ENCODE data around the gene OR10H2. TPM values are rescaled to one million over a fixed set of nuclear protein-coding genes. Genes with fewer than 3 reads are reported as not detected.
"Not testable (repeated sequence)": the region's sequence is repeated elsewhere in the genome, so short reads cannot be mapped to it uniquely, and the experiment has no call there.

The OR10H2 gene
- total and polyA plus RNA-seq, 7 donors = not detected

DNA sequence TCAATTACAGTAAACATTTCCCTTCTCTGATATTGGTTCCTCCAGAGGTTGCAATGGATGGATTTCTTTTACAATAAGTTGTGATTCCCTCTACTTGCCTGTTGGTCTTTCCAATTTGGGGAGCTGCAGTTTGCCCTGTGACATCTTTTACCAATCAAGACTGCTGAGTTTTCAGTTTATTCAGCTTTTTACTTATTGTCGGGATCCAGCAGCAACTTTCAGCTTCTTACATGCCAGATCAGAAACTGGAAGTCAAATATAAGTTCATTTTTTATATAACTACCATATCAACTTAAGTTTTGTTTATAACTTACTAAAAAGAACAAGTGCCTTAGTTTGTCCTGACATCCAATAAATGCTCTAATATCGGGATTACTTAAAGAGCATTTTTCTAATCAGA lies 20.4 kb downstream of the OR10H2 start:
- Histone ChIP-seq H3K9me3 (no peaks in the 10 kb centered on the region), H3K27ac (no peak overlapping the region), H3K36me3 (ENCODE audit: insufficient read depth in 1 of 2, low read depth in 1 of 2) (no peaks in the 10 kb centered on the region), H3K27me3 (ENCODE audit: insufficient read depth in 3 of 3, low read length in 2 of 3) (peaks cover 0 to 3% (median 2%) of the 10 kb centered on the region in 3 donors), H3K4me3 (no peak overlapping the region), H3K4me1 (no peaks in the 10 kb centered on the region)
- 76 to 86% (median 79%) methylated on average over 2 of the region's 2 CpGs for WGBS, 3 donors
- intact Hi-C loops (cut with DNase I) = no loop called here
- TF ChIP-seq CTCF (IDR thresholded peaks at IDR 0.05) = no peak
- no peak for DNase-seq
- no peak for ATAC-seq

GRCh38 chr19:15758379-15758778 lies 30.6 kb downstream of the OR10H2 start:
- H3K4me1 ChIP-seq = no peaks in the 10 kb centered on the region
- H3K36me3 ChIP-seq (ENCODE audit: insufficient read depth in 1 of 2, low read depth in 1 of 2) = no peaks in the 10 kb centered on the region
- DNase-seq (no peak), ATAC-seq (no peak)
- 55 to 76% (median 59%) methylated on average over 2 of the region's 2 CpGs for WGBS, 3 donors
- intact Hi-C loops (cut with DNase I) = no loop called here
- no peaks in the 10 kb centered on the region for H3K9me3 ChIP-seq
- TF ChIP-seq CTCF (IDR thresholded peaks at IDR 0.05) = no peak
- no peak overlapping the region for H3K27ac ChIP-seq
- H3K4me3 ChIP-seq = no peak overlapping the region
- peaks cover 0 to 6% (median 3%) of the 10 kb centered on the region in 3 donors for H3K27me3 ChIP-seq (ENCODE audit: insufficient read depth in 3 of 3, low read length in 2 of 3)

DNA sequence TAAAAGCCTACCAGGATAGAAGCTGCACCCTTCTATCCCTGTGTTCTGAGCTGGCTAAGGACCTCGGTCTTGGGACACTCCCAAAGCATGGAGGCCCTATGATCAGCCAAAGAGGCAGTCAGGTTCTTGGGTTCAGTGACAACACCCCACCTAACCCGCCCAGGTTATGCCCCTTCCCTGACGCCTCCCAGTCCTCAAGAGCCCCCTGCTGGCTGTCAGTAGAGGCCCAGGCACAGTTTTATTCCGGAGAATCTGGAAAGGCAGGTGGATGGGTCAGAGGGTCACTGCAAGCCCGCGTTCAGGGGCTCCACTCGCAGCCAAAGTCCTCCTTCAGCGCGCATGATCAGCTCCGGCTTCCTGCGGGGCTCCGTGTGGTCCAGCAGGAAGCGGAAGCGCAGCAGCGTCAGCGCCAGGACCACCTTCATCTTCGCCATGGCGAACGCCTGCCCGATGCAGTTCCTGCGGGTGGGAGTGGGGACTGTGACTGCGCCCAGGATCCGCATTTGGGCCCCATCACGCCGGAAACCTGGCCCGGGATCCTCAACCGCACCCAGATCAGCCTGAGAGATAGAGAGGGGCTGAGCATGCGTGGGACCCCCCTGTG lies 32.2 kb downstream of the OR10H2 start:
- ATAC-seq = no peak
- WGBS, 3 donors = 34 to 40% (median 37%) methylated on average over 28 of the region's 28 CpGs
- H3K27ac ChIP-seq = no peak overlapping the region
- no peak overlapping the region for H3K4me3 ChIP-seq
- no peak for DNase-seq
- H3K9me3 ChIP-seq = no peaks in the 10 kb centered on the region
- H3K4me1 ChIP-seq = no peaks in the 10 kb centered on the region
- H3K27me3 ChIP-seq (ENCODE audit: insufficient read depth in 3 of 3, low read length in 2 of 3) = peaks cover 0 to 6% (median 3%) of the 10 kb centered on the region in 3 donors
- intact Hi-C loops (cut with DNase I) = no loop called here
- no peaks in the 10 kb centered on the region for H3K36me3 ChIP-seq (ENCODE audit: insufficient read depth in 1 of 2, low read depth in 1 of 2)
- no peak for TF ChIP-seq CTCF (IDR thresholded peaks at IDR 0.05)

GRCh38 chr19:15769586-15769985 lies 41.8 kb downstream of the OR10H2 start:
- TF ChIP-seq CTCF (IDR thresholded peaks at IDR 0.05) = no peak
- DNase-seq = no peak
- 18 to 37% (median 31%) methylated on average over 6 of the region's 6 CpGs for WGBS, 3 donors
- no peak overlapping the region for H3K27ac ChIP-seq
- H3K36me3 ChIP-seq (ENCODE audit: insufficient read depth in 1 of 2, low read depth in 1 of 2) = no peaks in the 10 kb centered on the region
- no peak overlapping the region for H3K4me3 ChIP-seq
- no peak for ATAC-seq
- H3K4me1 ChIP-seq = no peaks in the 10 kb centered on the region
- no peaks in the 10 kb centered on the region for H3K27me3 ChIP-seq (ENCODE audit: insufficient read depth in 3 of 3, low read length in 2 of 3)
- intact Hi-C loops (cut with DNase I) = no loop called here
- no peaks in the 10 kb centered on the region for H3K9me3 ChIP-seq

DNA sequence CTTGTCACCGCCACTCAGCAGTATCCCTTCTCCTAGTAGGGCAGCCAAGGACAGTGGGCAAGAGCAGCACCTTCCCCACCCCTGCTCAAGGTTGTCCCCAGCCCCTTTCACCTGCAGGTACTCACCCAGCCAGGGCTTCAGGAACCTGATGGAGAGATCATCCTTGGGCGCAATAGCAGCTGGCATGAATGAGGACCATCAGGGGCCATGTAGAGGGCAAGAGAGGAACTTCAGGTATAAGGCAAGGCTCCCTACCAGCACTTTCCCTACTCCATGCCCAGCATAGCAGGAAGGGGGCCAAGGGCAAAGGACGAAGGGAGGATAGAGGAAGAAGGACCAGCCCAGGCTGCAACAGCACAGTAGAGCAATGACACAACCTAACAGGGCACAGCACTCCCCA lies 46.3 kb downstream of the OR10H2 start:
- 65 to 69% (median 67%) methylated on average over 3 of the region's 3 CpGs for WGBS, 3 donors
- H3K36me3 ChIP-seq (ENCODE audit: insufficient read depth in 1 of 2, low read depth in 1 of 2); H3K27ac ChIP-seq; H3K27me3 ChIP-seq (ENCODE audit: insufficient read depth in 3 of 3, low read length in 2 of 3); ATAC-seq; H3K9me3 ChIP-seq; H3K4me1 ChIP-seq; DNase-seq; H3K4me3 ChIP-seq; intact Hi-C loops (cut with DNase I): not testable (repeated sequence)

Data from psoas muscle (tissue), 8 donors.